Esophagus squamous epithelium (tissue), 4 donors: Measurements from ENCODE around the gene PODXL.

Experiments
- CTCF ChIP-seq, 6 experiments: fragments of 450-650 bp in 4 of 6; fragments of 200-600 bp in 2 of 6; sonication (generic) in 2 of 6; IDR thresholded peaks; one replicate each; pipeline ENCODE4 v1.5.1; 2016 to 2019; ENCODE audit warnings: antibody characterized with exemption in 6 of 6, mild to moderate bottlenecking in 4 of 6, moderate library complexity in 4 of 6
- POLR2A ChIP-seq, 4 donors: fragments of 450-650 bp; IDR thresholded peaks; one replicate each; pipeline ENCODE4 v1.6.1; 2017; ENCODE audit warnings: antibody characterized with exemption in 4 of 4, mild to moderate bottlenecking in 4 of 4, moderate library complexity in 3 of 4

- no peak for TF ChIP-seq CTCF (IDR thresholded peaks at IDR 0.05)
- no peak for TF ChIP-seq POLR2A (IDR thresholded peaks at IDR 0.05)
Measured at GRCh38 chr7:131536361-131536849, 20.0 kb downstream of the PODXL start.
